Lower leg skin (tissue), 4 donors: ENCODE data around the gene EXOC3L2. TPM values are rescaled to one million over a fixed set of nuclear protein-coding genes. Genes with fewer than 3 reads are reported as not detected.

Experiments used
- DNase-seq, 2 donors: peaks; one replicate each; pipeline ENCODE4 v3.0.0-alpha.2; 2019; ENCODE audit warnings: low spot score in 2 of 2
- H3K4me3 ChIP-seq: fragments of 200-600 bp; sonication (generic); 2 replicates; pipeline ENCODE4 v1.5.1; 2017; ENCODE audit warnings: mild to moderate bottlenecking, low read depth; ENCODE audit not compliant: poor library complexity, severe bottlenecking
- CTCF ChIP-seq, 3 donors: fragments of 450-650 bp; IDR thresholded peaks; one replicate each; pipeline ENCODE4 v1.5.1; 2016; ENCODE audit warnings: antibody characterized with exemption in 3 of 3, mild to moderate bottlenecking in 3 of 3, moderate library complexity in 2 of 3
- POLR2A ChIP-seq, 2 donors: fragments of 450-650 bp; IDR thresholded peaks; one replicate each; pipeline ENCODE4 v1.6.1; 2016 to 2017; ENCODE audit warnings: antibody characterized with exemption in 2 of 2, mild to moderate bottlenecking in 1 of 2, moderate library complexity in 1 of 2
- WGBS, 2 donors: methylation state at CpG; one replicate each; pipeline ENCODE4 v1.1.5; 2018; 5-methylcytosine and 5-hydroxymethylcytosine counted together
- intact Hi-C: fragments of 100-400 bp; cut with DNase I; formaldehyde crosslinking; loops from one replicate; pipeline ENCODE4 v1.15.0; 2023; ENCODE audit warnings: low total_unique reads
- total RNA-seq, 4 donors: library from RNA; depleted of rRNA; stranded (reverse); fragments of >200 nt; gene quantifications; one replicate each; pipeline ENCODE4 v1.1.0, GENCODE V29; 2016

The EXOC3L2 gene
- total RNA-seq, 4 donors from 2014 or later = 1.2 to 4.5 (median 1.6) TPM

GRCh38 chr19:45265375-45265774 lies 20.2 kb upstream of the EXOC3L2 start:
- WGBS, 2 donors = 86 to 89% methylated on average over 5 of the region's 5 CpGs

GRCh38 chr19:45264781-45265317 lies 19.6 kb upstream of the EXOC3L2 start:
- TF ChIP-seq CTCF (IDR thresholded peaks at IDR 0.05) (no peak), POLR2A (IDR thresholded peaks at IDR 0.05) (no peak)
- intact Hi-C loops = no loop called here
- 64 to 81% methylated on average over 16 to 19 of the region's 19 CpGs for WGBS, 2 donors
- no peak overlapping the region for H3K4me3 ChIP-seq
- no peak for DNase-seq

More at GRCh38 chr19:45265375-45265774, 20.2 kb upstream of the EXOC3L2 start:
- TF ChIP-seq POLR2A (IDR thresholded peaks at IDR 0.05) = no peak
- TF ChIP-seq CTCF (IDR thresholded peaks at IDR 0.05) = no peak
- no peak overlapping the region for H3K4me3 ChIP-seq
- no peak for DNase-seq
- intact Hi-C loops = no loop called here

- no peak overlapping the region for H3K4me3 ChIP-seq
- intact Hi-C loops = no loop called here
- 94 to 100% methylated on average over 11 of the region's 11 CpGs for WGBS, 2 donors
- DNase-seq = no peak
- TF ChIP-seq POLR2A (IDR thresholded peaks at IDR 0.05) = no peak
- no peak for TF ChIP-seq CTCF (IDR thresholded peaks at IDR 0.05)
Observed at GRCh38 chr19:45263013-45263412, 17.8 kb upstream of the EXOC3L2 start.

GRCh38 chr19:45262570-45262969 lies 17.4 kb upstream of the EXOC3L2 start:
- 88 to 92% methylated on average over 6 of the region's 6 CpGs for WGBS, 2 donors
- intact Hi-C loops = no loop called here
- DNase-seq = no peak
- TF ChIP-seq POLR2A (IDR thresholded peaks at IDR 0.05) (no peak), CTCF (IDR thresholded peaks at IDR 0.05) (no peak)
- H3K4me3 ChIP-seq = no peak overlapping the region

- no peak for TF ChIP-seq POLR2A (IDR thresholded peaks at IDR 0.05)
- intact Hi-C loops = no loop called here
- no peak overlapping the region for H3K4me3 ChIP-seq
- WGBS, 2 donors = 95 to 97% methylated on average over 15 to 19 of the region's 19 CpGs
- DNase-seq = no peak
Observed at GRCh38 chr19:45258862-45259261, 13.7 kb upstream of the EXOC3L2 start.

- intact Hi-C loops = no loop called here
- H3K4me3 ChIP-seq = no peak overlapping the region
- no peak for TF ChIP-seq CTCF (IDR thresholded peaks at IDR 0.05)
- TF ChIP-seq POLR2A (IDR thresholded peaks at IDR 0.05) = no peak
- WGBS, 2 donors = 93 to 98% methylated on average over 4 of the region's 4 CpGs
- DNase-seq = no peak
Observed at GRCh38 chr19:45256836-45257235, 11.6 kb upstream of the EXOC3L2 start.
